ENCODE measurements around the gene MAPKAPK2.

The MAPKAPK2 gene

GRCh38 chr1:206728697-206728987 is 43.9 kb downstream of the MAPKAPK2 start:
- Histone ChIP-seq H3K4me1 (ENCODE audit: insufficient read depth, low read length) (peaks cover 7% of the 10 kb centered on the region; the same call in 1 of the 2 replicates), H3K27ac (ENCODE audit: low read length) (no peak overlapping the region), H3K9ac (ENCODE audit: low read depth, low read length) (no peak overlapping the region), H3K4me3 (ENCODE audit: low read length) (no peak overlapping the region), H3K9me3 (ENCODE audit: insufficient read depth, low read depth, low read length) (no peaks in the 10 kb centered on the region), H3K36me3 (ENCODE audit: insufficient read depth, low read depth, low read length) (peaks cover 37% of the 10 kb centered on the region), H3K27me3 (ENCODE audit: insufficient read depth, low read length) (no peaks in the 10 kb centered on the region)

GRCh38 chr1:206729050-206729449 is 44.3 kb downstream of the MAPKAPK2 start:
- Histone ChIP-seq H3K4me3 (ENCODE audit: low read length) (no peak overlapping the region), H3K9ac (ENCODE audit: low read depth, low read length) (no peak overlapping the region), H3K9me3 (ENCODE audit: insufficient read depth, low read depth, low read length) (no peaks in the 10 kb centered on the region), H3K27me3 (ENCODE audit: insufficient read depth, low read length) (no peaks in the 10 kb centered on the region), H3K27ac (ENCODE audit: low read length) (no peak overlapping the region), H3K4me1 (ENCODE audit: insufficient read depth, low read length) (peaks cover 3% of the 10 kb centered on the region; the same call in 1 of the 2 replicates), H3K36me3 (ENCODE audit: insufficient read depth, low read depth, low read length) (peaks cover 37% of the 10 kb centered on the region)

- H3K9me3 ChIP-seq (ENCODE audit: insufficient read depth, low read depth, low read length), result no peaks in the 10 kb centered on the region
- H3K27ac ChIP-seq (ENCODE audit: low read length), result no peak overlapping the region
- H3K9ac ChIP-seq (ENCODE audit: low read depth, low read length), result no peak overlapping the region
- H3K4me3 ChIP-seq (ENCODE audit: low read length), result no peak overlapping the region
- H3K36me3 ChIP-seq (ENCODE audit: insufficient read depth, low read depth, low read length), result peaks cover 37% of the 10 kb centered on the region
- no peaks in the 10 kb centered on the region for H3K4me1 ChIP-seq (ENCODE audit: insufficient read depth, low read length)
- H3K27me3 ChIP-seq (ENCODE audit: insufficient read depth, low read length), result no peaks in the 10 kb centered on the region
Measured at GRCh38 chr1:206729507-206729906, 44.8 kb downstream of the MAPKAPK2 start.

GRCh38 chr1:206732508-206732907 is 47.8 kb downstream of the MAPKAPK2 start:
- H3K4me1 ChIP-seq (ENCODE audit: insufficient read depth, low read length), result no peaks in the 10 kb centered on the region
- no peaks in the 10 kb centered on the region for H3K27me3 ChIP-seq (ENCODE audit: insufficient read depth, low read length)
- peaks cover 37% of the 10 kb centered on the region for H3K36me3 ChIP-seq (ENCODE audit: insufficient read depth, low read depth, low read length)
- H3K27ac ChIP-seq (ENCODE audit: low read length), result no peak overlapping the region
- no peaks in the 10 kb centered on the region for H3K9me3 ChIP-seq (ENCODE audit: insufficient read depth, low read depth, low read length)
- no peak overlapping the region for H3K9ac ChIP-seq (ENCODE audit: low read depth, low read length)
- no peak overlapping the region for H3K4me3 ChIP-seq (ENCODE audit: low read length)

- H3K9me3 ChIP-seq (ENCODE audit: insufficient read depth, low read depth, low read length), result no peaks in the 10 kb centered on the region
- no peaks in the 10 kb centered on the region for H3K27me3 ChIP-seq (ENCODE audit: insufficient read depth, low read length)
- H3K4me1 ChIP-seq (ENCODE audit: insufficient read depth, low read length), result no peaks in the 10 kb centered on the region
- H3K27ac ChIP-seq (ENCODE audit: low read length), result no peak overlapping the region
- H3K9ac ChIP-seq (ENCODE audit: low read depth, low read length), result no peak overlapping the region
- peaks cover 37% of the 10 kb centered on the region for H3K36me3 ChIP-seq (ENCODE audit: insufficient read depth, low read depth, low read length)
- H3K4me3 ChIP-seq (ENCODE audit: low read length), result no peak overlapping the region
Measured at GRCh38 chr1:206732992-206733391, 48.3 kb downstream of the MAPKAPK2 start.

- Histone ChIP-seq H3K27me3 (ENCODE audit: insufficient read depth, low read length) (no peaks in the 10 kb centered on the region), H3K27ac (ENCODE audit: low read length) (no peak overlapping the region), H3K4me3 (ENCODE audit: low read length) (no peak overlapping the region), H3K9me3 (ENCODE audit: insufficient read depth, low read depth, low read length) (no peaks in the 10 kb centered on the region), H3K9ac (ENCODE audit: low read depth, low read length) (no peak overlapping the region), H3K36me3 (ENCODE audit: insufficient read depth, low read depth, low read length) (peaks cover 33% of the 10 kb centered on the region), H3K4me1 (ENCODE audit: insufficient read depth, low read length) (no peaks in the 10 kb centered on the region)
Measured at GRCh38 chr1:206734499-206735142, 49.9 kb downstream of the MAPKAPK2 start.

GRCh38 chr1:206735553-206736031 is 50.9 kb downstream of the MAPKAPK2 start:
- Histone ChIP-seq H3K9ac (ENCODE audit: low read depth, low read length) (no peak overlapping the region), H3K4me1 (ENCODE audit: insufficient read depth, low read length) (no peaks in the 10 kb centered on the region), H3K4me3 (ENCODE audit: low read length) (no peak overlapping the region), H3K27me3 (ENCODE audit: insufficient read depth, low read length) (no peaks in the 10 kb centered on the region), H3K27ac (ENCODE audit: low read length) (no peak overlapping the region), H3K9me3 (ENCODE audit: insufficient read depth, low read depth, low read length) (no peaks in the 10 kb centered on the region), H3K36me3 (ENCODE audit: insufficient read depth, low read depth, low read length) (peaks cover 23% of the 10 kb centered on the region)

- Histone ChIP-seq H3K4me1 (ENCODE audit: insufficient read depth, low read length) (no peaks in the 10 kb centered on the region), H3K9ac (ENCODE audit: low read depth, low read length) (no peak overlapping the region), H3K4me3 (ENCODE audit: low read length) (no peak overlapping the region), H3K36me3 (ENCODE audit: insufficient read depth, low read depth, low read length) (peaks cover 9% of the 10 kb centered on the region; the same call in 1 of the 2 replicates), H3K27ac (ENCODE audit: low read length) (no peak overlapping the region), H3K9me3 (ENCODE audit: insufficient read depth, low read depth, low read length) (no peaks in the 10 kb centered on the region), H3K27me3 (ENCODE audit: insufficient read depth, low read length) (no peaks in the 10 kb centered on the region)
Measured at GRCh38 chr1:206736878-206737728, 52.4 kb downstream of the MAPKAPK2 start.

- Histone ChIP-seq H3K4me1 (ENCODE audit: insufficient read depth, low read length) (no peaks in the 10 kb centered on the region), H3K9me3 (ENCODE audit: insufficient read depth, low read depth, low read length) (no peaks in the 10 kb centered on the region), H3K4me3 (ENCODE audit: low read length) (no peak overlapping the region), H3K9ac (ENCODE audit: low read depth, low read length) (no peak overlapping the region), H3K27me3 (ENCODE audit: insufficient read depth, low read length) (no peaks in the 10 kb centered on the region), H3K36me3 (ENCODE audit: insufficient read depth, low read depth, low read length) (peaks cover 4% of the 10 kb centered on the region; the same call in 1 of the 2 replicates), H3K27ac (ENCODE audit: low read length) (no peak overlapping the region)
Measured at GRCh38 chr1:206737729-206738201, 53.1 kb downstream of the MAPKAPK2 start.

- H3K36me3 ChIP-seq (ENCODE audit: insufficient read depth, low read depth, low read length), result no peaks in the 10 kb centered on the region
- H3K9ac ChIP-seq (ENCODE audit: low read depth, low read length), result no peak overlapping the region
- no peak overlapping the region for H3K4me3 ChIP-seq (ENCODE audit: low read length)
- no peak overlapping the region for H3K27ac ChIP-seq (ENCODE audit: low read length)
- H3K27me3 ChIP-seq (ENCODE audit: insufficient read depth, low read length), result no peaks in the 10 kb centered on the region
- no peaks in the 10 kb centered on the region for H3K9me3 ChIP-seq (ENCODE audit: insufficient read depth, low read depth, low read length)
- H3K4me1 ChIP-seq (ENCODE audit: insufficient read depth, low read length), result no peaks in the 10 kb centered on the region
Measured at GRCh38 chr1:206738370-206739366, 54.0 kb downstream of the MAPKAPK2 start.

GRCh38 chr1:206739411-206740076 is 54.8 kb downstream of the MAPKAPK2 start:
- H3K4me3 ChIP-seq (ENCODE audit: low read length), result no peak overlapping the region
- no peaks in the 10 kb centered on the region for H3K36me3 ChIP-seq (ENCODE audit: insufficient read depth, low read depth, low read length)
- no peak overlapping the region for H3K9ac ChIP-seq (ENCODE audit: low read depth, low read length)
- no peak overlapping the region for H3K27ac ChIP-seq (ENCODE audit: low read length)
- no peaks in the 10 kb centered on the region for H3K4me1 ChIP-seq (ENCODE audit: insufficient read depth, low read length)
- no peaks in the 10 kb centered on the region for H3K9me3 ChIP-seq (ENCODE audit: insufficient read depth, low read depth, low read length)
- 0 out of 2 replicates have a peak, but pooled peaks cover under 1% of the 10 kb centered on the region for H3K27me3 ChIP-seq (ENCODE audit: insufficient read depth, low read length)
